HG02642 (cell line): Measurements from ENCODE around the gene PAX2.

ENCODE experiments used
- ATAC-seq: cut with Tn5 transposase; IDR thresholded peaks from one replicate; pipeline ENCODE4 v1.9.1; 2021; ENCODE audit warnings: mild to moderate bottlenecking; ENCODE audit not compliant: unreplicated experiment, poor library complexity

PAX2 gene

GRCh38 chr10:100829097-100829870 lies 83.9 kb downstream of the PAX2 start:
- ATAC-seq: no peak

DNA sequence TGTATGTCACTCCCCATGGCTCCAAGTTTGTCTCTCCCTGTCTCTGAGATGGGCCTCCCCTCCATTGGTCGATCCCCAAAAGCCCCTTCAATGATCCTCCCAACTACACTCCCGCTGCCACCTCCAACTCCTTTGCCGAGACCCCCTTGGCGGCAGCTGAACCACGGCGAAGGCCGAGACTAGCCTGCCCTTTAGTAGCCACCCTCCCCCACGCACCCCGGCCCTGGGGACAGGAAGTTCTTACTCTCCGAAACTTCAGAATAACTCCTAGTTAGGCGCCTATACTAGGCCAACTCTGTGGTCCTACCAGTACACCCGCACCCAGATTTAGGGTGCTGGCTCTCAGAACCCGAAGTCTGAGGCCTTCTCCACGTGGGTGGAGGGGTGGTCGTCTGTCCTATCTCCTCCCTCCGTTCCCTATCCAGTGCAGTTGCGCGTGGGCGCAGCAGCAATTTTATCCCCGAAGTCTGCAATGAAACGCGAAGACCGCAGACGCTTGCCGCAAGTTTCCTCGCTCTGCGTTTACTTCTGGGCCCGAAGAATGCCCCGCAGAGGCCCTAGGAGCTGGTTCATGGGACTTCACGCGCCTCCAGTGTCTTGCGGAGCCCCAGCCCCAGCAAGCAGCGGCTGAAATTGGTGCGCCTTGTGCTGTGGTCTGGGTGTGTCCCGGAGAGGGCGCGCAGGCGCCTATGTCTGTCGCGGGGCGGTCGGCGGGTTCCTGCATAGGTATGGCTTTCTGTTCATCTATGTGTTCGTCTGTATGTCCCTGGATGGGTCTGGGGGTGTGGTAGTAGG lies 84.7 kb downstream of the PAX2 start:
- no peak for ATAC-seq

GRCh38 chr10:100830728-100831111 lies 85.3 kb downstream of the PAX2 start:
- ATAC-seq: no peak

DNA sequence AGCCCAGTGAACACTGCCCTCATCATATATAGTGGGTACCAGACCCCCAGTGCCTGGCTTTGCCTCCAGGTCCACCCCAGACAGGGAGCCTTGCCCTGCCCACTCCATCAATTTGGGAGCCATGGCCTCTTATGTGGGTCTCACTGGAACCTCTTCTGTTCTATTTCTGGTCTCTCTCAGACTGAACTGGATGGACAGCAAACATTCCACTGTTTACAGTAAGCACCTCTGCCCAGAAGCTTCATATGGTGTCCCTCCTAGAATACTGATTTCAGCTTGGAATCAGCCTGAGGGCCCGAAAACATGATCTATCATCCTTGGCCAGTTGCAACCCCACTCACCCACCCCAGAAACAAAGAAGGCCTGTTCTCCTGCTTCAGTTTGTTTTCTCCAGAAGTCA lies 86.4 kb downstream of the PAX2 start:
- ATAC-seq: no peak

- ATAC-seq: no peak
Observed at GRCh38 chr10:100835810-100836209, 90.4 kb downstream of the PAX2 start.

DNA sequence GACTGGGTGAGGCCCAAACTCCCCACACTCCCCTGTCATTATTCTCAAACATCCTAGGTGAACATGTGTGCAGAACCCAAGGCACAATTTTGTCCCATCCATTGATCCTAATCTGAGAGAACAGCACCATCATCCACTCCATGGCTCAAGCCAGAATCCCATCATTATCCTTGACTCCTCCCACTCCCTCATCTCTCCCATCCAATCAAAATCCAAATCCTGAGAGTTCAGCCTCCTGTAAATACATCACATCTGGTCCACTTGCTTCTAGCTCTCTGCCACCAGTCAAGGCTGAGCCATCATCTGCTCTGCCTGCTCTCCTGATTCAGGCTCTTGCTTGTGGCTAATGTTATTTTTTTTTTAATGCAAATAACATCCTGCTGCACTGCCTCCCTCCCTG lies 91.5 kb downstream of the PAX2 start:
- ATAC-seq: no peak

- no peak for ATAC-seq
Observed at GRCh38 chr10:100837300-100837699, 91.9 kb downstream of the PAX2 start.

DNA sequence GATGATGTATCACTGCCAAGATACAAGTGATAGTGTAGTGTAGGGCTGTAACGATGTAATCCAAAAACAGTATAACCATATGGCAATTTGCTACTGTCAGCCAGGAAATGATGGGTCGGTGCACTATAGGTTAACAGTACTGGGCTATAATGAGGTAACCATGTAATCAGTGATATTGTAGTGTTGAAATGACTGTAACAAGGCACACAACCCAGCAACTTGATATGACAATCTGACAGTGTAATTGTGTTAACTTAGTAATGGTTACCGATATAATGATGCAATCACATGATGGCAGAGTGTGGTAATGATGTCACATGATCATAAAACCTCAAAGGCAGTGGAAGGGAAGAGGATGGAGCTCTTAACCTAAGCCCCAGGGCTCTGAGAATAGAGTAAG lies 93.6 kb downstream of the PAX2 start:
- no peak for ATAC-seq

DNA sequence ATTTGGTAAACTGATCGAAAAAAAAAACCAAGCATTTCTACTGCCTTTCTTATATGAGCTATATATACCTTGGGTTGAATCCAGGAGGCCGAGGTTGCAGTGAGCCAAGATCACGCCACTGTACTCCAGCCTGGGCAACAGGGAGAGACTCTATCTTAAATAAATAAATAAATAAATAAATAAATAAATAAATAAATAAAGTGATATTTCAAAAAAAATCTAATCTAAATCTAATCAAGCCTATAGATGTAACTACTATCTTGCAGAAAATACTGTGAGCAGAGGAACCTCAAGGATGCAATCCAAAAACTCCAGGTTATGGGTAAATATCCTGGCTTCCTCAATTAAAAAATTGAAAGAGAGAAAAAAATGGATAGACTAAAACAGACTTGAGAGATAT lies 96.1 kb downstream of the PAX2 start:
- no peak for ATAC-seq

DNA sequence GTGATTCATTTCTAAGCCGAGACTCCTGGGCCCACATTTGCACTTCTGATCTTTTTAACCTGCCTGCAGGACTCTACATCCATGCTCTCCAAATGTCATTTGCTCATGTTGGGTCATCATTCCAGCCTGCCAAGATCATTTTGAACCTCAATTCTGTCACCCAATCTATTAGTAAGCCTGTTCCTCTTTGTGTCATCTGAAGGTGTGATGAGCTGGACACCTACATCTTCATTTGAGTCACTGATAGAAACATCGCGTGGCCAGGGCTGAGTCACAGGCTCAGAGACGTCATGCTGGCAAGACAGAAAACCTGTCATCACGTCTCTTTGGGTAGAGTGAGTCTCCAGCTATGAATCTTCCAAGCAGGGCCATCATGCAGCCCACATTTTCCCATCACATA lies 102.1 kb downstream of the PAX2 start:
- ATAC-seq: no peak

DNA sequence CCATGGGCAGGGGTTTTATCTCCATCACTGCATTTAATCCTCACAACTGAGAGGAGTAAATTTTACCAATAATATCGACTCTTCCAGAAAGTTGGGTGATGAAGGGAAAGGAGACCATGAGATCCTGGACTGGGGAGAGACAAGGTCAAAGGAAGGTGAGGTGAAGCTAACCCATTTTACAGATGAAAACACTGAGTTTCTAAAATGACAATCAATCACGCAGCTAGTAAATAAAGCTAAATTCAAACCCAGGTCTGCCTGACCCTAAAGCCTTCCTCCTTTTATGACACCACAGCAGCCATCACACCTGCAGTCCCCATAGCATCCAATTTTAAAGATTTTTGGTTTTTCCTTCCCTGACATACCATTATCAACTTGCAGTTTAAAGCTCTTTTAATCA lies 103.4 kb downstream of the PAX2 start:
- ATAC-seq: no peak

DNA sequence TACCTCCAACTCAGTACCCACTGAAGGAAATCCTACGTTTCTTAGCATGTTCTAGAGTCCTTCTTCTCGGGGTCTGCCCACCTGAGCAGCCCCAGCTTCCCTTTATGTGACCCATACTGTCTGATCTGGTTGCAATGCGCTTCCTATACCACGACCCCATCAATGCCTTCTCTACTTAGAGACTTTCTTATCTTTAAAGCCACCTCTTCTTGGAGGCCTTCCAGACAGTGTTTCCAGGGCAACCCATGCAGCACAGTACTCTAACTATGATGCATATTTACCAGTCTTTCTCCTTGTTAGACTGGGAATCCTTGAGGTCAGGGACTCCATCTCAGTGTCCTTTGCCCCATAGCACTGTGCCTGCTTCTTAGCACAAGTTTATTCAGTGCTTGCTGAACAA lies 112.9 kb downstream of the PAX2 start:
- ATAC-seq: no peak

DNA sequence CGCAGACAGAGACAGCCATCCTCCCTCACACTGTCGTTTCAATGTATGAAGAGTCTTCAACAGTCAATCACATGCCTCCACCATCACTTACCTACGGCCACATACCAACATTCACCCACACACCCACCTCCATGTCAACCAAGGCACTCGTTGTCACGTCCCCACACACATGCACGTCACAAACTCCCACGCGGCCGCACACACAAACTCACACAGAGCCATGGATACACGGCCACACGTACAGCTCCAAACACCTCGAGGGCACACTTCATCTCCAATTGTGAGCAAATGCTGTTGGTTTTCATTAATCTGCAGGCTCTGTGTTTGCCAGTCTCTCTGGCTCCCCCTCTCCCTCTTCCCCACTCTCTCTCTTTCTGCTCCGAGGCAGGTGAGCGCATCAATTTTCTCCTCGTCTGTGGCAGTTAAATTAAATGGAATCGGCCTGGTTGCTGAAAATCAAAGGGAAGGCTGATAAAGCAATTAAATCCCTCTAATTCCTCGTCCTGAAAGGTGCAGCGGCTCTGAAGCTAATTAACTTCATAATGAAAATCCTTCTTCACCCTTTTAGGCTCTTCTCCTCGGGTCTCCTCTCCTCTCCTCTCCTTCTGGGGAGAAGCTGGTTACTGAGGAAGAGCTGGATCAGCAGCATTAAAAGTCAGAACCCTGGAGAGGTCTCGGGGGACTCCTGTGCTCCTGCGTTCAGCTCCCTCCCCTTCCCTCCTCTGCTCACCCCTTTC lies 113.5 kb downstream of the PAX2 start:
- no peak for ATAC-seq

- ATAC-seq: no peak
Observed at GRCh38 chr10:100859484-100859763, 114.0 kb downstream of the PAX2 start.

- ATAC-seq: no peak
Observed at GRCh38 chr10:100863433-100863832, 118.1 kb downstream of the PAX2 start.

DNA sequence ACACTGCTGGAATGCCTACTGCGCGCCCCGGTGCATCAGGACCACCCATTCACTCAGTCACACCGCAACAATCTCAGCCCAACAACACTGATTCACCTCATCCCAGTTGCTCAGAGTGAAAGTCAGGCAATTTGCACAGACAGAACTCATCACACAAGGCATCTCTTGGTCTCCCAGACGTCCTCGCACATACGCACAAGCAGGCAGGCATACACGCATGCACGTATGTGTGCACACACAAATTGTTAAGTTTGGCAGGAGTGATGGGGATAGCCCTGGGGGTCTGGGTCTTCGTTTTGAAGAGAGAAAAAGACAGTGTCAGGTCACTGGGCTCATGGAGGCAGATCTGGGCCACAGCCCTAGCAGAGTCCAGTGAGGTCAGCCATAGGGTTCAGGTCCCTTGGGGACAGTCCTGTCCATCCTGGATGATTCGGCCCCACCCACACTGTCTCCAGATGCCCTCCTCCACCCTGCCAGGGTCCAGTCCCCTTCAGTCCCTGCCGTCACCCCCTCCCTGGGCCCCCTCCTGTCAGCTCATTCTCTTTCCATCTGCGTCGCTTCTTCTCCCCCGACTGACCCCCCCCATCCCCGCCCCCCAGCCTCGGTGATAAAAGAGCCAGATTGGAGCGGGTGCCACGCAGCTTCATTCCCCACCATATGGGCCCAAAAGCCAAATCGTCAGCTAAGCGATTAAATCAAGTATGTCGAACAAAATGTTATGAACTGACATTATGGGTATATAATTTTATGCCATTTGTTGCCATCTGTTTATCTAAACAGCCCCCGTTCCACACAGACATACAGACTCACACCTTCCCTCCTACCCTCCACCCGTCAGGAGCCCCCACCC lies 118.9 kb downstream of the PAX2 start:
- ATAC-seq: no peak

- ATAC-seq: no peak
Observed at GRCh38 chr10:100864978-100865377, 119.6 kb downstream of the PAX2 start.

DNA sequence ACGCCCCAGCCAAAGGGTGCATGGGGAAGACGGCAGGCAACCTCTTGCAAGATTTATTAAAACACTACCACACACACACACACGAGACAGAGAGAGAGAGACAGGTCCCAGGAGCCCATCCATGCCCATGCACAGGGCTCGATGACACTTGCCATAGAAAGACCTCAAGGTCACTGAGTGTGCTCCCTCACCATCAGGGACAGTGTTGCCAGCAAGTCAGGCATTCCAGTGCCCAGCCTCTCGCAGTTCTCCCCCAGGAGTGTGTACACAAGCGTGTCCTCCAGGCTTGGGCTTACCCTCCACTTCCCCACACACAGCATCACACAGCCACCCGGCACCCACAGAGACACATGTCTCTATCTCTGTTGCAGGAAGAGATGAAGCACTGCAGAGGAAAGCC lies 120.6 kb downstream of the PAX2 start:
- no peak for ATAC-seq

DNA sequence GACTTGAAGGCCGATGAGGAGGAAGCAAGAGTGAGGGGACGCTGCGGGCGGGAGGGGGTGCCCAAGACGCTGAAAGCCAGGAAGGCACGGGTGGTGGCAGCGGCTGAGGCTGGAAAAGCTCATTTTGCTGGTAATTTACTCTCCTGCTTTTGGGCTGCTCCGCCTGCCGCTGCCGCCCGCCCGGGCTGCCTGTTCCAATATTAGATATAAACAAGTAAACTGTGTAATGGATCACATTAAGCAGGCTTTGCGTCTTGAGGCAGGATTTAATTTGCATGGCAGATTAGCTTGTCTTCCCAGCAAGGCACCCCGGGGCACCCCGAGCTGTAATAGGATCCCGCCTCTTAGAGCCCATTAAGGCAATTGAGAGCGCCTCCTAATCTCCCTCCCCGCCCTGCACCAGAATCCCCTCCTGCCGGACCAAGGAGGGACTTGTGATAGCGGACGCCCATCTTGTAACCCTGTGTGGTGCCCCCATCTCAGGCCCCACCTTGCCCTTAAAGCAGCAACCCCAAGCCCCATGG lies 121.3 kb downstream of the PAX2 start:
- no peak for ATAC-seq

- no peak for ATAC-seq
Observed at GRCh38 chr10:100867261-100867963, 122.0 kb downstream of the PAX2 start.
